T47D (cell line): ENCODE data around the gene FILIP1.

Experiments used
- DNase-seq, 2 experiments: peaks; one replicate each; pipeline versions ENCODE4 v3.0.0 to v3.0.0-alpha.2; 2011 to 2012; ENCODE audit warnings: low read depth in 1 of 2, low spot score in 1 of 2
- JUND ChIP-seq: IDR thresholded peaks from 2 replicates; pipeline ENCODE4 v1.6.1; 2012; ENCODE audit warnings: low read depth
- in situ Hi-C: cut with HindIII; loops from 2 replicates; pipeline ENCODE4 v1.10.0; 2016; ENCODE audit warnings: low sequenced_read_pairs, low pct_unique_long_range_greater_than_20kb

FILIP1 gene

GRCh38 chr6:75370011-75370410 is 123.6 kb downstream of the FILIP1 start:
- DNase-seq: no peak
- no peak for TF ChIP-seq JUND
- in situ Hi-C loops: no loop called here

- in situ Hi-C loops: no loop called here
- DNase-seq: no peak
- TF ChIP-seq JUND: no peak
Measured at GRCh38 chr6:75368864-75369402, 124.7 kb downstream of the FILIP1 start.

- DNase-seq: peak; percentile 11 to 80
- TF ChIP-seq JUND: no peak
- in situ Hi-C loops: no loop called here
Measured at GRCh38 chr6:75368151-75368779, 125.3 kb downstream of the FILIP1 start.

- TF ChIP-seq JUND: no peak
- in situ Hi-C loops: no loop called here
- DNase-seq: no peak
Measured at GRCh38 chr6:75363304-75363703, 130.3 kb downstream of the FILIP1 start.

GRCh38 chr6:75353644-75354043 is 140.0 kb downstream of the FILIP1 start:
- in situ Hi-C loops: no loop called here
- no peak for TF ChIP-seq JUND
- DNase-seq: no peak

- in situ Hi-C loops: no loop called here
- no peak for DNase-seq
- TF ChIP-seq JUND: no peak
Measured at GRCh38 chr6:75351570-75351969, 142.0 kb downstream of the FILIP1 start.

GRCh38 chr6:75350808-75351207 is 142.8 kb downstream of the FILIP1 start:
- DNase-seq: no peak
- TF ChIP-seq JUND: no peak
- in situ Hi-C loops: no loop called here

- no peak for TF ChIP-seq JUND
- in situ Hi-C loops: no loop called here
- no peak for DNase-seq
Measured at GRCh38 chr6:75350156-75350555, 143.4 kb downstream of the FILIP1 start.

GRCh38 chr6:75349262-75349984 is 144.2 kb downstream of the FILIP1 start:
- TF ChIP-seq JUND: no peak
- in situ Hi-C loops: no loop called here
- DNase-seq: peak; percentile 4 to 35

GRCh38 chr6:75348882-75349261 is 144.7 kb downstream of the FILIP1 start:
- TF ChIP-seq JUND: no peak
- DNase-seq: no peak
- in situ Hi-C loops: no loop called here

GRCh38 chr6:75347898-75348610 is 145.5 kb downstream of the FILIP1 start:
- TF ChIP-seq JUND: no peak
- in situ Hi-C loops: no loop called here
- no peak for DNase-seq

- DNase-seq: no peak
- TF ChIP-seq JUND: no peak
- in situ Hi-C loops: no loop called here
Measured at GRCh38 chr6:75345413-75345812, 148.2 kb downstream of the FILIP1 start.

GRCh38 chr6:75344455-75344854 is 149.1 kb downstream of the FILIP1 start:
- no peak for TF ChIP-seq JUND
- DNase-seq: no peak
- in situ Hi-C loops: no loop called here

GRCh38 chr6:75344021-75344420 is 149.6 kb downstream of the FILIP1 start:
- TF ChIP-seq JUND: no peak
- no peak for DNase-seq
- in situ Hi-C loops: no loop called here
